ENCODE data around the gene KLHL36.

KLHL36 gene

DNA sequence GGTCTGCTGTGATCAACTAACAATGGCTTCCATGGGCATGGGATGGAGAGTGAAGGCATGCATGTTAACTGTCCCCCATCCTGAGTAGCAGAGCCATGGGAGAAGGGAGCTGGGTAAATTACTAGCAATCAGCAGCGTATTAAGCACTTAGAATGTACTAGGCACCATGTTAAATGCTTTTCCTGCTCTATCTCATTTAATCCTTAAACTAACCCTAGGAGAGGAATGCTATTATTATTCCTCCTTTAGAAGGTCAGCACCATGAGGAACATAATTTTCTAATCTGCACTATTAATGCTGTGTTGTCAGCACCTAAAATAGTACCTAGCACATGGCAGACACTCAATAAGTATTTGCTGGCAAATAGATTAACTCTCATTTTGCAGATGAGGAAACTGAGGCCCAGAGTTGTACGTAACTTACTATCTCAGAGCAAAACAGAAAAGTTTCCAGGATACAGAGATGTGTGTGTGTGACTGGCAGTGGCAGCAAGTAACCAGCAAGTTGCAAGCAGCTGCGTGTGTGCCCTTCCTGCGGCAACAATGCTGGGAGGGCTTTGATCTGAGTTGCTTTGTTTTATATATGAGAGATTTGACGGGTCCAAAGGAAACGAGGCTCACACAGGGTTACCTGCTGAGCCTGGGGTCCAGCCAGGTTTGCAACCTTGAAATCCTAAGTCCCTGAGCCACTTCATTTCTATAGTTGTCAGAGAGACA, 6.5 kb upstream of the KLHL36 start:
- DNase-seq (ENCODE audit: low spot score): no peak

DNA sequence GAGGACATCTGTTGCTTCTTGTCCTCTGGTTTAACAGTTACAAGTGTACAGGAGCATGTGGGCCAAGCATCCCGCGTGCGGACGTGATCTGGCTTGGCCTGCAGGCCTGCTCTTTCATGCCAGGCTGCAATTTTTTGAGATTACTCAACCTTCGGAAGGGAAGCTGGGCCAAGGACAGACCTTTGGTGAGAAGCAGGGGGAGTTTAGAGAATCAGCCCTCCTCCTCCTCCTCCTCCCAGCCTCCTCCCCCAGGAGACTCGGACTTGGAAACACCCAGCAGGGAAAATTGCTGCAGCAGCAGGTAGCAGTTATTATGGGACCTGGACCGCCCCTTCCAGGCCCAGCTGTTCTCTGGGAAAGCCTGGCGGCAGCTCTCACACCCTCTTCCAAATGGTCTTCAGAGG, 5.1 kb upstream of the KLHL36 start:
- DNase-seq (ENCODE audit: low spot score): no peak

DNA sequence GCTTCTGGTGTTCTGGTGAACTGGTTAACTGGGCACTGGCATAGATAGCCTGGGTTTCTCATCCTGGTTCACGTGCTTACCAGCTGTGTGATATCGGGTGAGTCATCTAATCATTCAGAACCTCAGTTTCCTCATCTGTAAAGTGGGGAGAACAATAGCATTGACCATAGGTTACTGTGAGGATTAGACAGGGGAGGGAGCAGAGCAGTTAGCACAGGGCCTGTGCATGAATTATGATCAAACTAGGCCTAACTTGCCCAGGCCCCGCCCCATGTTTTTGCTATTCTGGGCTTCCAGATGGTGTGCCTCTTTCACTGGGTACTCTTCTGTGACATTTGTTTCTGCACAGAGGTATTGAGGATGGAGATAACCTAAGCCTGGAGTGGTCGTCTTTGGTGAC, 4.6 kb upstream of the KLHL36 start:
- no peak for DNase-seq (ENCODE audit: low spot score)

DNA sequence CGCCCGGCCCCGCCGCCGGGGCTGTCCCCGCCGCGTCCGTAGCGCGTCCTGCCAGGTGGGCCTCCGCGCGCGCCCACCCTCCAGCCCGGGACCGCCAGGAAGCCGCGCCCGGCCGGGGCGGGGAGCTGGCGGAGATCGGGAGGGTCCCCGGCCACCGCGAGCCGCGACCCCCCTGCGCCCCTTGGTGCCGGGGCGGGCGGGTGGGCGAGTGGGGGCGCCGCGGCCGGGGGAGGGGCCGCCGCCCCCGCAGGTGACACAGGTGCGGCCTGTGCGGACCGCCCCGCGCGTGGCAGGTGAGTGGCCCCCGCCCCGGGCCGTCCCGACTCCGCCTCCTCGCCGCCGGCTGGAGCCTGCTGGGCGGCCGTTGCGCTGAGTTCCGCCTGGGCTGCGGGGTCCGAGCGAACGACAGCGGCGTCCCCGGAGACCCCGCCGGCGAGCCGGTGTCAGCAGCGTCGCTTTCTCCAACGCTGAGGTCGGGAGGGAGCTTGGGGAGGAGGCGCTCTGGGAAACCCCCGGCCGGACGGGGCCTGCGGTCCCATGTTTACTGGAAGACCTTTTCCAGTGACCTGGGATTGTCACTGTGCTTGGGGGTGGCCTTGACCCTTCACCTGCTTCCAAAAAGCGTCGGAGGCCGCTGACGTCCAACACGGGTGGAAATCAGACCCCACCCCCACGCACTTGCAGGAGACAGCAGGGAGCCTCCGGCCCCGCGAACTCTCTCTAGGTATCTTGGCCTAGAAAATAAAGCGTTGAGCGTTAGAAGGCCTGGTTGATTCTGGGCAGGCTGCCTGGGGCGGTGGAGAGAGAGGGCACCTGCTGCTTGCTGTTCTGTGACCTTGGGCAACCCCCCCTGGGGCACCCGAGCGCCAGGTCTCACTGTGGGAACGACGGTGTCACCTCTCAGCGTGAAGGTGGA, 542 bp downstream of the KLHL36 start:
- DNase-seq (ENCODE audit: low spot score): no peak

DNA sequence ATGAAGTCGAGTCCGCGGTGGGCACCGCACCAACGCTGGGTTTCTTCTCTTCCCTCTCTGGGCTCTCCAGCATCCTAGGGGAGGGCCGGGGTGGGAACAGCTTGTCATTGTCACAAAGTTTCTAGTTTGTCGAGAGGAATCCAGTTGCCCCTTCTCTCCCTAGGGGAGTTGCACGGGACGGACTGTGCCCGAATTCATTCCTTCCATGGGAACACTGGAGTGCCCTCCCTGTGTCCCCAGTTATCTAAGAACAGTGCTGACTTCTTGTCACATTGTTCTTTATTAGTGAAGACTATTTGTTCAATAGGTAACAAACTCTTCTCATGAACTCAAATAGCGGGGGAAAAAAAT, 1.2 kb downstream of the KLHL36 start:
- DNase-seq (ENCODE audit: low spot score): no peak

DNA sequence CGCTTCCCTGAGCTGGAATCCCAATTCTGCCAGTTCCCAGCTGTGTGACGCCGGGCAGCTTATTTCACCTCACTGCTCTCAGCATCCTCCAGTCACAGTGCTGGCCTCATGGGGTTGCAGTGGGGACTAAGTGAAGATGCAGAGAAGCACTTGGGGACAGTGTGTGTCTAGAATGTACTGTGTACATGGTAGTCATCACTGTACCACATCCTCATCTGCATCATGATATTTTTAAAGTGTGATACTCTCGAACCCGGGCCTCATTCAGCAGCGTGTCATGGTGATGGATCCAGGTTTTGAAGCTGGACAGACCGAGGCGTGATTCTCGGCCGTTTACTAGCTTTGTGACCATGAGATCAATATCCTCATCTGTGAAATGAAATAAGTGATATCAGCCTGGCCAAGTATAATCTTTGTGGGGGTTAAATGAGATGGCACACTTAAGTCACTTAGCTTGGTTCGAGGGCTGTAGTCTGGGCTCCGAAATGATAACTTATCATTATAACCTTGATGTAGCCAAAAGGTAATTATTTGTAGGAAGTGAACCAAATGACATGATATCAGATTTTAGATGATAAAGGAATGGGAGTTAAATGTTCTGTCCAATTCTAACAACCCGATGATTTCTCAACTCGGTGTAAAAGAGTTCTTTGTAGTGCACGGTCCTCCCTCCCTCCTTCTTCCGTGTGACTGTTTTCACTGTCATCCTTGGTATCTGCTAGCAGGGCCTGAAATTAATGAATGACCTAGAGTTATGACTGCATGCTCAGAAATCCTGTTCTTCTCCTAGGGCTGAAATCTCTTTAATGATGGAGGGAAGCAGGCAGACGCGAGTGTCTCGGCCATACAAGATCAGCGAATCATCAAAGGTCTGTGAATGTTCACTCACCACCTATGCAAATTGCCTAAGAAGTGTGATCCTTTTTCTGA, 2.0 kb downstream of the KLHL36 start:
- DNase-seq (ENCODE audit: low spot score): no peak

DNA sequence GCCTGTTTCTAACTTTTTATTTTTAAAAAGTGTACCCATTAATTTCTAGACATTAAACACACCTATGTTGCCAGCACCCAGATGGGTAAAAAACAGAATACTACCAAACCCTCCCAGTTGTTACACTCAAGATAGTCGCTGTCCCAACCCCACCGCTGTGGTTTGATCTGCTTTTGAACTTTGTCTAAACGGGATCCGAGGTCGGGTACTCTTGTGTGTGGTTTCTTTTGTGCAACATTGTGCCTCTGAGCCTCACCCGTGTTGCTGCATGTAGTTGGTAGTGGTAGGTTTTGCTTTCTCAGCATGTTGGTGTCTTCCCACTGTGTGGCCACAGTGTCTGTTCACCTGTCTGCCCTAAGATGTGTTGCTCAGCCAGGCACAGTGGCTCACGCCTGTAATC, 4.3 kb downstream of the KLHL36 start:
- no peak for DNase-seq (ENCODE audit: low spot score)

DNA sequence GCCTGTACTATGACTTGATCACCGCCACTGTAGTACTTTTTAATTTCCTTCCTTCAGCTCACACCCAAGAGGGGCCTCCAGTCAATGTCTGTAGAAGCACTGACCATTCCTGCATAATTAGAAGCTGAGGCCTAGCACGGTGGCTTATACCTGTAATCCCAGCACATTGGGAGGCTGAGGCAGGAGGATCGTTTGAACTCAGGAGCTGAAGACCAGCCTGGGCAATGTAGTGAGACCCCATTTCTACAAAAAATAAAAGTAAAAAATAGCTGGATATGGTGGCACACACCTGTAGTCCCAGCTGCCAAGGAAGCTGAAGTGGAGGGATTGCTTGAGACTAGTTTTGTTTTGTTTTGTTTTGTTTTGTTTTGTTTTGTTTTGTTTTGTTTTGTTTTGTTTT, 5.9 kb downstream of the KLHL36 start:
- no peak for DNase-seq (ENCODE audit: low spot score)

DNA sequence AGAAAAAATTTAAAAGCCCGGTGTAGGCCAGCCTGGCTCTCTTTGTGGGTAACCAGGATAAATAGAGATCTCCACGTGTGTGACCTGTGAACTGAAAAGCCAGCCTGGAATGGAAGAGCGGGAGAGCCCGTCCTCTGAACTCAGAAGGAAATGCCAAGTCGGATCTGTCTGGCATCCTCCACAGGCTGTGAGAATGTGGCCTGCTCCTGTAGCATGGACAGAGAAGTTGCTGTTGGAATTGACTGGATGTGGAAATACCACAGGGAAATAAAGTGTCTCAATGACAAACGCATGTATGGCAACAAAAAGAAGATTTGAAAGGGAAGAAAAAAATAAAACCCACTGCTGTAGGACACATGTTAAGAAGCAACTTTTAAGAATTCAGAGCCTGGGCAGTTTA, 6.7 kb downstream of the KLHL36 start:
- DNase-seq (ENCODE audit: low spot score): no peak

DNA sequence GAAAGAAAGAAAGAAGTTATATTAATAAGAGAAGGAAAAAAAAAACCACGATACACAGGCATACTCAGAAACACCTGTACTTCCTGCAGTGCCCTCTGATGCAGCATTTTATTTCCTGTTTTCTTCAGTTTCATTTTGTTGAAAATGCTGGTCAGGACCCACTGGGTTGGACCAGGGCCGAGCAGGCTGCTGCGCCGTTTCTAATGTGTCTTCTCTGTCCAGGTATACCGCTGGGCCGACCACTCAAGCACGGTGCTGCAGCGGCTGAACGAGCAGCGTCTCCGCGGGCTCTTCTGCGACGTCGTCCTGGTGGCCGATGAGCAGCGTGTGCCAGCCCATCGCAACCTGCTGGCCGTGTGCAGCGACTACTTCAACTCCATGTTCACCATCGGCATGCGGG, 8.3 kb downstream of the KLHL36 start:
- DNase-seq (ENCODE audit: low spot score): no peak

DNA sequence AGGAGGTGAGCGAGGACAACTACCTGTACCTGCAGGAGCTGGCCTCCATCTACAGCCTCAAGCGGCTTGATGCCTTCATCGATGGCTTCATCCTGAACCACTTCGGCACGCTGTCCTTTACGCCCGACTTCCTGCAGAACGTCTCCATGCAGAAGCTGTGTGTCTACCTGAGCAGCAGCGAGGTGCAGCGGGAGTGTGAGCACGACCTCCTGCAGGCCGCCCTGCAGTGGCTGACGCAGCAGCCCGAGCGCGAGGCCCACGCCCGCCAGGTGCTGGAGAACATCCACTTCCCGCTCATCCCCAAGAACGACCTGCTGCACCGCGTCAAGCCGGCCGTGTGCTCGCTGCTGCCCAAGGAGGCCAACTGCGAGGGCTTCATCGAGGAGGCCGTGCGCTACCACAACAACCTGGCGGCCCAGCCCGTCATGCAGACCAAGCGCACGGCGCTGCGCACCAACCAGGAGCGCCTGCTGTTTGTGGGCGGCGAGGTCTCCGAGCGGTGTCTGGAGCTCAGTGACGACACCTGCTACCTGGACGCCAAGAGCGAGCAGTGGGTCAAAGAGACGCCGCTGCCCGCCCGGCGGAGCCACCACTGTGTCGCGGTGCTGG, 9.0 kb downstream of the KLHL36 start:
- DNase-seq (ENCODE audit: low spot score): no peak

DNA sequence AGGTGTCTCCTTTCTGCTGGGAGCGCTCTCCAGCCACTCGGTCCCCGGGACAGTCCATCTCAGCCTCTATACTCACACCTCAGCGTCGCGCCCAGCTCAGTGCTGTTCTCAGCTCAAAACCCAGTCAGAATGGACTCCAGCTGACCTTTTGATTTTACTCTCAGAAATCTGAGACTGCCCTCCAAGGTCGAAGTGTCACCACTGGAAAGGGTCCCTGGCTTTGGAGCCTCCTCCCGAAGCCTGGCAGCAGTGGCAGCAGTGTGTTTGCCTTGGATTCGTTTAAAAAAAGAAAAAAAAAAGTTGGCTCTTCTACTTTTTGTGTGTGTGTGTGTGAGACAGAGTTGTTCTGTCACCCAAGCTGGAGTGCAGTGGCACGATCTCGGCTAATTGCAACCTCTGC, 10.4 kb downstream of the KLHL36 start:
- no peak for DNase-seq (ENCODE audit: low spot score)

DNA sequence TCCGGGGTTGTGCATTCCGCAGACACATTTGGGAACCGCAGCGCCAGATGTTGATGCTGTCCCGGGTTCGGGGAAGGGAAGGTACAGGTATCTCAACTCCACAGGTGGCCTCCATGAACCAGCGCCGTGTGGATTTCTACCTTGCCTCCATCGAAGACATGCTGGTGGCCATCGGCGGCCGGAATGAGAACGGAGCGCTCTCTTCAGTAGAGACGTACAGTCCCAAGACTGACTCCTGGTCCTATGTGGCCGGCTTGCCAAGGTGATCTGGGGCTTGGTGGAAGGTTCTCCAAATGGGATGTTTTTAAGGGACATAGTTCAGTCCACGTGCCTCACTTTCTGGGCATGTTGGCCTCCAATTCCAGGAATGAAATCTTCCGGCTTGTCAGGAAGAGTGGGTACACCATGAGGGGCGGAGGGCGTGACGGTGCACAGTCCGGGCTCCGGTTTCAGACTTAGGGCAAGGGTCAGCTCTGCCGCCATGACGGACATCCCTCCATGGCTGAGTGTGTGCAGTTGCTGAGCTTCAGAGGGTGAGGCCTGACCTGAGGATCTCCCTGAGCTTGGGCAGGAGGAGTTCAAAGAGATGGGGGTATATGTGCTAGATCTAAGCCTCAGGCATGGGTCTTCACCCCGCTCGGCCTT, 11.5 kb downstream of the KLHL36 start:
- DNase-seq (ENCODE audit: low spot score): no peak

DNA sequence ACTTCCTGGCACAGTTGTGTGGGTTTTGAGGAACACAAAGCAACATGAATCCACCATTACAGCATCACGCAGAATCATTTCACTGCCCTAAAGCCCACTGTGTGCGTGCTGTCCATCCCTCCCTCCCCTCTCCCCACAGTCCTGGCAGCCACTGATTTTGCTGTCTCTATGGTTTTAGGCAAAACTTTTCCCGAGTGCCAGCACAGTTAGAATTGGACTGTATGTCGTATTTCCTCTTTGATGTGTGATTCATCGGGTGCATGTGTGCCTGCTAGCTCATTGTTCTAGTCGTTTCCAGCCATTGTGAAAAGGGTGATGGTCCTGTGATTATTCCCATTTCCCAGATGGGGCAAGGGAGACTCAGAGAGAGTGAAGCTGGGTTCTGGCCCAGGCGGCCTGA, 12.7 kb downstream of the KLHL36 start:
- no peak for DNase-seq (ENCODE audit: low spot score)

DNA sequence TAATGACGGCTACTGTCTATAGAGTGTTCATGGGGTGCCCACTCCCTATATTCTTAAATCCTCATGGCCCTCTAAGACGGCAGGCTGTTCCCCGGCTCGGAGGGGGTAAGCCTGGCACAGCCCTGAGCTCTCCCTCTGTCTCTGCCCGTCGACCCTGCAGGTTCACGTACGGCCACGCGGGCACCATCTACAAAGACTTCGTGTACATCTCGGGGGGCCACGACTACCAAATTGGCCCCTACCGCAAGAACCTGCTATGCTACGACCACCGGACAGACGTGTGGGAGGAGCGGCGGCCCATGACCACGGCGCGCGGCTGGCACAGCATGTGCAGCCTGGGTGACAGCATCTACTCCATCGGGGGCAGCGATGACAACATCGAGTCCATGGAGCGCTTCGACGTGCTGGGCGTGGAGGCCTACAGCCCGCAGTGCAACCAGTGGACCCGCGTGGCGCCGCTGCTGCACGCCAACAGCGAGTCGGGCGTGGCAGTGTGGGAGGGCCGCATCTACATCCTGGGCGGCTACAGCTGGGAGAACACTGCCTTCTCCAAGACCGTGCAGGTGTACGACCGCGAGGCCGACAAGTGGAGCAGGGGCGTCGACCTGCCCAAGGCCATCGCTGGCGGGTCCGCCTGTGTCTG, 13.2 kb downstream of the KLHL36 start:
- no peak for DNase-seq (ENCODE audit: low spot score)

DNA sequence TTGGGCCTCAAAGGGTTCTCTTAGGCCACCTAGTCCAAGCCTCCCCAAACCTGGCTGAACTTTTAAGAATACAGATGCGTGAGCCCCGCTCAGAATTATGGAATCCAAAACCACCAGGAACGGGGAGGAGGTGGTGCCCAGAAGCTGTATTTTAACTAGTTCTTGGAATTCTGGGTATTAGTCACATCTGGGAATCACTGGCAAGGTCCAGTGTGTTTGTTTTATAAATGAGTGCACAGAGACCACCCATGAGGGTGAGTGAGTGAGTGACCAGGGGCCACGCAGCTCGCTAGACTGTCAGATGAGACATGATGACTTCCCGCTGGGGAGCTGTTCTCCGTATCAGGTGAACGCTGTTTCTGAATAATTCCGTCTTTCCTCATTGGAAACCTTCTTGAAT, 14.2 kb downstream of the KLHL36 start:
- DNase-seq (ENCODE audit: low spot score): no peak

DNA sequence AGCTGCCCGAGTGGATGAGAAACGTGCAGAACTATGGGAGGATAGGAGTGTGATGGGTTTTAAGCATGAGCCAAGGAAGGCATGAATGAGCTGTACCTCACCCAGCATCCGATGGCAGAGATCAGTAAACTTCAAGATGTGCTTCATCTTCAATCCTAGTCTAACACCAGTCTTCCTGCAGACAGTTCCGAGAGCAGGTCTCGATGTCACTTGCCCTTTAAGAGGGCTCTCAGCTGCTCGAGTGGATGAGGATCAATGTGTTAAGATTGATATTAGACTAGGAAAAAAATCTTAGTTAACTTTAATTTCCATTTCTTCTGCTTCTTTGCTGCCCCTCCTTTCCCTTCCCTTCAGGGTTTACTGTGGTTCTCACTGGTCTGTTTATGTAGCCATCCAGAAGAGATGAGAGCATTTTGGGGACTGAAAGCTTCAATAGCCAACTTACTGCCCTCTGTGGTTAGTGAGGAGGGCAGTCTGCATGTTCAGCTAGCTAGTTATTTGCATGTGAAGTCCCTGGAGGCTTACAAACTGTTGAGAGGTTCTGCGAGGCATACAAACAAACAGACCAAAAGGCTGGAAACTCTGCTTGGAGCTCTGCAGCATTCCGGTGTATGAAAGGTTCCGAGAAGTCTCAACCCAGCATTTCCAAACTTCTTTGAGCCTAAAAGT, 15.3 kb downstream of the KLHL36 start:
- DNase-seq (ENCODE audit: low spot score): no peak

DNA sequence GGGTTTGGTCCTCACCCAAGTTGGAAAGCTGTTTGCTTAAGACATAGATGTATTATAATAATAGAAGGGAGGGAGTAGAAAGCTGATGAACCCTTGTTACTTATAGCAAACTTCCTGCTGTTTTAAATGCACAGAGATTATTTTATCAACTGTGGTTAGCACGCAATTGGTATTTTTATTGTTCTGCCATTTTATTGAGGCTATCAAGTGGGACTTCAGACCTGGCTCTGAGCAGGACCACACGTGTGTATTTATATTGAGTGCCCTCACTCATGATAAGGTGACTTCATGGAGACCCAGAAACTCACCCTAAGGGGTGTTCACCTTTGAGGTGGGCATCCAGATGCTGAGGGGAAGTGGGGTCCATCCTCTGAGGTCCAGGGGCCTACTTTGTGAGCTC, 17.0 kb downstream of the KLHL36 start:
- DNase-seq (ENCODE audit: low spot score): no peak

DNA sequence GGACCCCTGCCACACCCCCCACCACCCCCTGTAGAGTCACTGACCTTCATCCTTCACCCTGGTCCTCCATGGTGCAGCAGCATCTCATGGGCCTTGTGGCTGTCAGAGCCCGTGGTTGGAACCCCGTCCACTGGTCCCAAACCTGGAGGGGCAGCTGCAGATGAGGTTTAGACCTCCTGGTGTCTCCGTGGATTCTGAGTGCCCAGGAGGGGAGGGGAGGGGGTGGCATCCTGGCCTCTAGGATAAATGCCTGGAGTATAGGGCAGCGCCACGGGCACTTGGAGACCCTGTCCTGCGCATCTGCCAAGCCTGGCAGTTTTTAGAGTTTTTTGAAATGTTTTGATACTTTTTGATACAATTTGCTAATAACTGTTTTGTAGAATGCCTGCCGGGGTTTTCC, 17.5 kb downstream of the KLHL36 start:
- DNase-seq (ENCODE audit: low spot score): no peak

Measured in SK-N-DZ (cell line).